Endothelial cell of umbilical vein (primary cell): ENCODE results near the gene IFITM5. TPM values are rescaled to one million over a fixed set of nuclear protein-coding genes. Genes with fewer than 3 reads are reported as not detected.

Experiments
- BruUV-seq: library from RNA; stranded (reverse); fragments of 400-500 nt; replicated peaks from 2 replicates; lab custom pipeline; 2021; lab: Mats Ljungman, UMichigan
- CTCF ChIA-PET: fragments of 300-600, 350-600 bp; sonication (Branson Sonifier 250); formaldehyde crosslinking; loops from one replicate; lab custom pipeline; 2021; ENCODE audit warnings: antibody characterized with exemption, inconsistent platforms; lab: Charles Lee
- POLR2A ChIA-PET: fragments of 300-600, 350-600 bp; sonication (Branson Sonifier 250); formaldehyde crosslinking; loops from one replicate; lab custom pipeline; 2021; ENCODE audit warnings: antibody characterized with exemption, inconsistent platforms; lab: Charles Lee
- DNase-seq: peaks from one replicate; pipeline ENCODE4 v3.0.0-alpha.2; 2011; ENCODE audit warnings: low read depth, low spot score
- FAIRE-seq: peaks from 2 replicates; lab custom pipeline; 2011; peaks lifted over from hg19 to GRCh38; lab: Jason Lieb, UNC
- H2AFZ ChIP-seq: 2 replicates; pipeline ENCODE4 v1.6.0; 2012; ENCODE audit warnings: low read depth, low read length, control low read depth, inconsistent platforms
- H3K27ac ChIP-seq: 2 replicates; pipeline ENCODE4 v1.5.1; 2011; ENCODE audit warnings: low read depth, mild to moderate bottlenecking, control low read depth, low read length, moderate library complexity; ENCODE audit not compliant: insufficient read depth
- H3K27me3 ChIP-seq, 2 experiments: 2 replicates each; pipeline versions ENCODE4 v1.6.0 to v1.6.1; 2011; ENCODE audit warnings: low read length in 2 of 2, mixed read lengths in 1 of 2; ENCODE audit not compliant: control insufficient read depth in 2 of 2, insufficient read depth in 2 of 2
- H3K36me3 ChIP-seq, 2 experiments: 2 replicates in 1 of 2; 3 replicates in 1 of 2; pipeline ENCODE4 v1.5.1; 2011; ENCODE audit warnings: low read length in 2 of 2, mild to moderate bottlenecking in 1 of 2, moderate library complexity in 1 of 2; ENCODE audit not compliant: control insufficient read depth in 2 of 2, insufficient read depth in 2 of 2; ENCODE audit errors: extremely low read depth in 1 of 2
- H3K4me1 ChIP-seq: 3 replicates; pipeline ENCODE4 v1.5.1; 2011; ENCODE audit warnings: mild to moderate bottlenecking, low read length; ENCODE audit not compliant: control insufficient read depth, insufficient read depth; ENCODE audit errors: extremely low read depth
- H3K4me2 ChIP-seq: 2 replicates; pipeline ENCODE4 v1.6.1; 2011; ENCODE audit warnings: low read length, control low read depth, mixed read lengths; ENCODE audit not compliant: insufficient read depth
- H3K4me3 ChIP-seq, 3 experiments: fragments of 200-600 bp in 1 of 3; sonication (generic), shearing (Covaris generic) in 1 of 3; replicated peaks in 1 of 3; 2 replicates each; pipeline ENCODE4 v1.5.1; 2011 to 2016; ENCODE audit warnings: control low read depth in 3 of 3, low read length in 3 of 3, mild to moderate bottlenecking in 2 of 3, inconsistent platforms in 1 of 3, low read depth in 1 of 3, moderate library complexity in 1 of 3; ENCODE audit not compliant: insufficient read depth in 1 of 3
- H3K79me2 ChIP-seq: 2 replicates; pipeline ENCODE4 v1.6.0; 2012; ENCODE audit warnings: low read length, inconsistent platforms; ENCODE audit not compliant: control insufficient read depth, insufficient read depth
- H3K9ac ChIP-seq: replicated peaks from 2 replicates; pipeline ENCODE3; 2011; ENCODE audit warnings: low read length, control low read depth; ENCODE audit not compliant: insufficient read depth; ENCODE audit errors: extremely low read depth
- H3K9me1 ChIP-seq: replicated peaks from 3 replicates; pipeline ENCODE4 v1.6.0; 2011; ENCODE audit warnings: mild to moderate bottlenecking, low read length; ENCODE audit not compliant: control insufficient read depth, insufficient read depth; ENCODE audit errors: extremely low read depth
- H3K9me3 ChIP-seq: replicated peaks from 2 replicates; pipeline ENCODE4 v1.5.1; 2012; ENCODE audit warnings: low read length, inconsistent platforms; ENCODE audit not compliant: control insufficient read depth, insufficient read depth
- H4K20me1 ChIP-seq: replicated peaks from 2 replicates; pipeline ENCODE3; 2011; ENCODE audit warnings: mild to moderate bottlenecking, low read length; ENCODE audit not compliant: control insufficient read depth, insufficient read depth; ENCODE audit errors: extremely low read depth
- EZH2 ChIP-seq: IDR thresholded peaks from 2 replicates; pipeline ENCODE4 v1.6.1; 2012; ENCODE audit warnings: borderline replicate concordance, low read depth, mild to moderate bottlenecking, moderate library complexity, low read length, inconsistent platforms; ENCODE audit not compliant: severe bottlenecking
- FOS ChIP-seq: IDR thresholded peaks from 2 replicates; pipeline ENCODE4 v1.6.1; 2011; ENCODE audit warnings: mild to moderate bottlenecking, low read length, moderate library complexity, borderline replicate concordance; ENCODE audit not compliant: insufficient read depth
- GATA2 ChIP-seq: IDR thresholded peaks from 2 replicates; pipeline ENCODE4 v1.7.0; 2011; ENCODE audit warnings: low read depth, mild to moderate bottlenecking, moderate library complexity, mixed read lengths, low read length; ENCODE audit not compliant: insufficient read length, insufficient read depth
- JUN ChIP-seq: IDR thresholded peaks from 2 replicates; pipeline ENCODE4 v1.6.1; 2011; ENCODE audit warnings: borderline replicate concordance, low read depth; ENCODE audit not compliant: insufficient read length, insufficient read depth
- MYC ChIP-seq: IDR thresholded peaks from one replicate; pipeline ENCODE4 v1.6.1; 2011; ENCODE audit warnings: mild to moderate bottlenecking, low read depth, low read length
- POLR2A ChIP-seq: IDR thresholded peaks from 2 replicates; pipeline ENCODE4 v1.6.1; 2012; ENCODE audit warnings: low read depth, mild to moderate bottlenecking, control low read depth, low read length
- POLR2AphosphoS5 ChIP-seq: IDR thresholded peaks from 2 replicates; pipeline ENCODE4 v1.6.1; 2012; ENCODE audit warnings: low read depth, mild to moderate bottlenecking, control low read depth, low read length, moderate library complexity; ENCODE audit not compliant: insufficient read depth
- dilution Hi-C: fragments of 300-500 bp; cut with MboI; formaldehyde crosslinking; loops from one replicate; pipeline ENCODE4 v1.15.0; 2019; ENCODE audit warnings: low sequenced_read_pairs; ENCODE audit not compliant: extremely low pct_ligation_motif_present
- intact Hi-C: fragments of 100-400 bp; cut with micrococcal nuclease; formaldehyde crosslinking; loops from one replicate; pipeline ENCODE4 v1.10.0; 2022
- polyA plus RNA-seq, 4 experiments: library from polyadenylated mRNA; depleted of rRNA in 3 of 4; stranded (reverse) in 3 of 4; unstranded in 1 of 4; fragments of >200 nt; gene quantifications; 2 replicates each; pipeline versions ENCODE4 v1.2.1 to v1.2.3, GENCODE V29; 2011 to 2012; ENCODE audit warnings: missing spikeins in 1 of 4
- total RNA-seq: library from RNA; stranded (reverse); gene quantifications from 2 replicates; pipeline ENCODE4 v1.2.3, GENCODE V29; 2021
- TF ChIP-seq, protein P1 (sequence below): IDR thresholded peaks from 2 replicates; pipeline ENCODE4 v1.6.1; 2011; ENCODE audit not compliant: insufficient read depth, insufficient read length
- TF ChIP-seq, protein P2 (sequence below), 2 donors: IDR thresholded peaks; 1 replicate in 1 of 2; 2 replicates in 1 of 2; pipeline ENCODE4 v1.5.1; 2011; ENCODE audit warnings: low read length in 2 of 2, mild to moderate bottlenecking in 2 of 2, moderate library complexity in 2 of 2, control low read depth in 1 of 2, inconsistent platforms in 1 of 2, low read depth in 1 of 2; ENCODE audit not compliant: insufficient read depth in 1 of 2; ENCODE audit errors: extremely low read depth in 1 of 2

Gene IFITM5
- total and polyA plus RNA-seq, 2 donors (not counting 3 experiments of a cell fraction or from before 2014, with no cell fraction given), result not detected

DNA sequence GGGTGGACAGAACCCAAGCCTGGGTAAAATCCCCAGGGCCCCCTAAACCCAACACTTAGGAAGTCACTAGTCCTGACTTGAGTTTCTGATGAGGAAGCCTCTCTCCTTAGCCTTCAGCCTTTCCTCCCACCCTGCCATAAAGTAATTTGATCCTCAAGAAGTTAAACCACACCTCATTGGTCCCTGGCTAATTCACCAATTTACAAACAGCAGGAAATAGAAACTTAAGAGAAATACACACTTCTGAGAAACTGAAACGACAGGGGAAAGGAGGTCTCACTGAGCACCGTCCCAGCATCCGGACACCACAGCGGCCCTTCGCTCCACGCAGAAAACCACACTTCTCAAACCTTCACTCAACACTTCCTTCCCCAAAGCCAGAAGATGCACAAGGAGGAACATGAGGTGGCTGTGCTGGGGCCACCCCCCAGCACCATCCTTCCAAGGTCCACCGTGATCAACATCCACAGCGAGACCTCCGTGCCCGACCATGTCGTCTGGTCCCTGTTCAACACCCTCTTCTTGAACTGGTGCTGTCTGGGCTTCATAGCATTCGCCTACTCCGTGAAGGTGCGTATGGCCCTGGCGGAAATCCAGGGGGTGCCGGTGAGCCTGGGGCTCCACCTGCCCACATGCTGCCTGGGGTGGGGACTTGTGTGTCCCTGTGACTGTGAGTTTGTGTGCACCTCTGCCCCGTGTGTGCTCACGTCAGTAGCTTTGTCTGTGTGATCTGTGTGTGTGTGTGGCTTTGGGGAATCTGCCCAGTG lies 14.6 kb upstream of the IFITM5 start, which contains the start of gene IFITM1:
Gene IFITM1, plus strand, starts transcription at position 254 of the 767 bp plus-strand sequence. Its CDS starts 131 bp downstream, at position 385.
- DNase-seq (peak; percentile 57), FAIRE-seq (peak; percentile 47)
- POLR2A ChIA-PET, result no interaction called here
- Histone ChIP-seq H3K79me2 (peaks cover 10% of the 10 kb centered on the region), H3K27me3 (peaks cover 19 to 28% of the 10 kb centered on the region in 2 experiments), H2AFZ (peak within 1 kb of the TSS; percentile 25), H3K4me3 (peak within 1 kb of the TSS in 1 of 3 experiments; percentile 7), H3K9me3 (no peaks in the 10 kb centered on the region), H3K9me1 (no peaks in the 10 kb centered on the region), H3K36me3 (no peaks in the 10 kb centered on the region), H3K4me1 (peaks cover 16% of the 10 kb centered on the region), H3K4me2 (peak within 1 kb of the TSS; percentile 3), H3K9ac (no peak within 1 kb of the TSS), H3K27ac (no peak within 1 kb of the TSS), H4K20me1 (no peaks in the 10 kb centered on the region)
- CTCF ChIA-PET, result no interaction called here
- no TSS peak for BruUV-seq
- intact Hi-C loops (no loop called here), dilution Hi-C loops (no loop called here)
- TF ChIP-seq, protein P1, sequence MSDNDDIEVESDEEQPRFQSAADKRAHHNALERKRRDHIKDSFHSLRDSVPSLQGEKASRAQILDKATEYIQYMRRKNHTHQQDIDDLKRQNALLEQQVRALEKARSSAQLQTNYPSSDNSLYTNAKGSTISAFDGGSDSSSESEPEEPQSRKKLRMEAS, result no peak

DNA sequence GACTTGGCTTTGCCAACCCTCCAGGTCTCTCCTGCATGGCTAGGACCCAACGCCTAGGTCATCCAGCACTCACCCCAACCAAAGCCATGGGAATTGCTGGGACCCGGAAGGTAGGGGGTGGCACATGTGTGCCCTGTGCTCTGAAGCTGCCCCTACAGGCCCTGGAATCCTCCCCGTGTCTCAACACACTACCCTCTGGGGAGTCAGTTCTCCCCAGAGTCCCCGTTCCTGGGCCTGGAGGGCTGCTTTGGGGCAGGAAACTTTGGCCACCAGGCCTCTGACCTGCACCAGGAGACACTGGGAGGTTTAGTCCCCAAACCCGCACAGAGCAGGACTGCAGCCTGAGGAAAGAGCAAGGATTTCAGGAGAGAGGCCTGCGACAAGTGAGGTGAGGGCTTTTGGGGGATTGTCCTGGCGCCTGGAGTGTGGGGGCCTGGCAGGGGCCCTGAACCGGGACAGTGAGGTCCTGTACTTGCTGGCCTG lies 14.0 kb upstream of the IFITM5 start:
- H4K20me1 ChIP-seq, result no peaks in the 10 kb centered on the region
- H3K36me3 ChIP-seq, result no peaks in the 10 kb centered on the region
- no peaks in the 10 kb centered on the region for H3K9me3 ChIP-seq
- H3K79me2 ChIP-seq, result peaks cover 13% of the 10 kb centered on the region
- no peak overlapping the region for H3K9ac ChIP-seq
- POLR2A ChIA-PET, result no interaction called here
- H3K27me3 ChIP-seq, result peaks cover 19 to 28% of the 10 kb centered on the region in 2 experiments
- no peak overlapping the region for H3K27ac ChIP-seq
- TF ChIP-seq POLR2AphosphoS5, result no peak
- TF ChIP-seq, protein P1, result no peak
- TF ChIP-seq, protein P2, sequence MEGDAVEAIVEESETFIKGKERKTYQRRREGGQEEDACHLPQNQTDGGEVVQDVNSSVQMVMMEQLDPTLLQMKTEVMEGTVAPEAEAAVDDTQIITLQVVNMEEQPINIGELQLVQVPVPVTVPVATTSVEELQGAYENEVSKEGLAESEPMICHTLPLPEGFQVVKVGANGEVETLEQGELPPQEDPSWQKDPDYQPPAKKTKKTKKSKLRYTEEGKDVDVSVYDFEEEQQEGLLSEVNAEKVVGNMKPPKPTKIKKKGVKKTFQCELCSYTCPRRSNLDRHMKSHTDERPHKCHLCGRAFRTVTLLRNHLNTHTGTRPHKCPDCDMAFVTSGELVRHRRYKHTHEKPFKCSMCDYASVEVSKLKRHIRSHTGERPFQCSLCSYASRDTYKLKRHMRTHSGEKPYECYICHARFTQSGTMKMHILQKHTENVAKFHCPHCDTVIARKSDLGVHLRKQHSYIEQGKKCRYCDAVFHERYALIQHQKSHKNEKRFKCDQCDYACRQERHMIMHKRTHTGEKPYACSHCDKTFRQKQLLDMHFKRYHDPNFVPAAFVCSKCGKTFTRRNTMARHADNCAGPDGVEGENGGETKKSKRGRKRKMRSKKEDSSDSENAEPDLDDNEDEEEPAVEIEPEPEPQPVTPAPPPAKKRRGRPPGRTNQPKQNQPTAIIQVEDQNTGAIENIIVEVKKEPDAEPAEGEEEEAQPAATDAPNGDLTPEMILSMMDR (IDR thresholded peaks at IDR 0.05; ENCODE audit: extremely low read depth in 1 of 2, insufficient read depth in 1 of 2, low read depth in 1 of 2, low read length in 2 of 2), result no peak
- TF ChIP-seq EZH2, result no peak
- TF ChIP-seq POLR2A, result no peak
- no peak for TF ChIP-seq GATA2
- TF ChIP-seq JUN, result no peak
- TF ChIP-seq MYC, result no peak
- TF ChIP-seq FOS, result no peak
- no peak for DNase-seq
- H3K4me1 ChIP-seq, result peaks cover 17% of the 10 kb centered on the region
- intact Hi-C loops (no loop called here), dilution Hi-C loops (no loop called here)
- no TSS peak for BruUV-seq
- H3K9me1 ChIP-seq, result no peaks in the 10 kb centered on the region
- H2AFZ ChIP-seq, result peak overlapping the region; percentile 25
- H3K4me3 ChIP-seq, result no peak overlapping the region
- no peak for FAIRE-seq
- CTCF ChIA-PET, result no interaction called here
- H3K4me2 ChIP-seq, result peak overlapping the region; percentile 3
